Pancreas (tissue), 10 donors: ENCODE data around the gene SLC6A19. TPM values are rescaled to one million over a fixed set of nuclear protein-coding genes. Genes with fewer than 3 reads are reported as not detected.

ENCODE experiments used
- ATAC-seq, 4 donors: fragments of 200-7000 bp; cut with Tn5 transposase; one replicate each; pipeline versions ENCODE4 v1.8.0 to v1.9.1; 2020; ENCODE audit warnings: mild to moderate bottlenecking in 4 of 4, moderate library complexity in 4 of 4
- DNase-seq, 6 donors: peaks; one replicate each; pipeline ENCODE4 v3.0.0-alpha.2; 2020
- FAIRE-seq: peaks from 2 replicates; lab custom pipeline; 2012; peaks lifted over from hg19 to GRCh38; lab: Jason Lieb, UNC
- H3K27ac ChIP-seq, 4 donors: fragments of 200-600 bp; sonication (generic); 1 replicate in 3 of 4; 2 replicates in 1 of 4; pipeline versions ENCODE4 v1.5.0 to v1.8.0; 2020
- H3K27me3 ChIP-seq, 4 donors: fragments of 200-600 bp; one replicate each; pipeline ENCODE4 v1.8.0; 2021
- H3K36me3 ChIP-seq, 3 donors: fragments of 200-600 bp; sonication (generic) in 1 of 3; one replicate each; pipeline versions ENCODE4 v1.5.0 to v1.8.0; 2020 to 2021
- H3K4me1 ChIP-seq, 3 donors: fragments of 200-600 bp; one replicate each; pipeline ENCODE4 v1.8.0; 2021
- H3K4me3 ChIP-seq, 4 donors: fragments of 200-600 bp; sonication (generic) in 2 of 4; one replicate each; pipeline versions ENCODE4 v1.5.0 to v1.8.0; 2020 to 2021
- H3K9me3 ChIP-seq, 4 donors: fragments of 200-600 bp; one replicate each; pipeline ENCODE4 v1.8.0; 2021
- CTCF ChIP-seq, 4 donors: fragments of 200-600 bp; sonication (generic) in 3 of 4; IDR thresholded peaks; one replicate each; pipeline versions ENCODE4 v1.5.0 to v1.8.0; 2021; ENCODE audit warnings: antibody characterized with exemption in 4 of 4
- WGBS, 2 donors: extraction: QIAGEN DNeasy Blood & Tissue Kit; methylation state at CpG; one replicate each; pipeline ENCODE4 v1.1.7; 2013; 5-methylcytosine and 5-hydroxymethylcytosine counted together
- intact Hi-C, 3 donors: fragments of 100-400 bp; cut with DNase I; formaldehyde crosslinking; loops; one replicate each; pipeline versions ENCODE4 v1.11.1 to v1.14.2; 2022
- polyA plus RNA-seq, 2 donors: library from polyadenylated mRNA; stranded (reverse); fragments of 200-250 nt; gene quantifications; one replicate each; pipeline ENCODE4 v1.2.3, GENCODE V29; 2013
- total RNA-seq, 6 donors: library from RNA; stranded (reverse); fragmentation: NEBNext Ultra II Directional in 4 of 6; extraction: Animal tissue kit (Norgen Biotek cat#: 25700) in 4 of 6; gene quantifications; one replicate each; pipeline versions ENCODE4 v1.2.1 to v1.2.4, GENCODE V29; 2021 to 2023
- donor health status: healthy with polysubstance abuse.
- donor health status: DM: no; HTN: no; CAD: no; lungs with moderate emphysema.
- donor health status: DM: no; HTN: no; CAD: no.
- donor health status: control.
- donor health status: control.
- donor health status: Bipolar disorder and iron deficiency.
- donor health status: DM: yes; HTN: yes; CAD: no.
- donor health status: DM: no; HTN: no; CAD: no.
- donor health status: DM: no; HTN: no; CAD: no.
- donor health status: DM: yes; HTN: yes; CAD: no.

SLC6A19 gene
- total and polyA plus RNA-seq, 8 donors, result 0.08 to 3.9 (median 0.29) TPM

- FAIRE-seq (no peak), ATAC-seq (peak; percentile 64 to 73 (median 68)), DNase-seq (peak; percentile 75 to 89 (median 85))
- Histone ChIP-seq H3K9me3 (no peaks in the 10 kb centered on the region), H3K36me3 (no peaks in the 10 kb centered on the region), H3K4me1 (peaks cover 49 to 59% (median 56%) of the 10 kb centered on the region in 3 donors), H3K4me3 (no peak overlapping the region), H3K27ac (peak overlapping the region; percentile 82 to 87 (median 84)), H3K27me3 (no peaks in the 10 kb centered on the region)
- 33% methylated on average over 26 to 27 of the region's 27 CpGs for whole genome bisulfite sequencing, 2 donors
- intact Hi-C loops, result no loop called here
- TF ChIP-seq CTCF (IDR thresholded peaks at IDR 0.05), result no peak
Observed at GRCh38 chr5:1181451-1182359, 19.7 kb upstream of the SLC6A19 start.

- peak overlapping the region in 1 of 4 donors; percentile 17 for H3K4me3 ChIP-seq
Observed at GRCh38 chr5:1182360-1182632, 19.1 kb upstream of the SLC6A19 start.

GRCh38 chr5:1182633-1183423, 18.6 kb upstream of the SLC6A19 start:
- no peak for TF ChIP-seq CTCF (IDR thresholded peaks at IDR 0.05)
- Histone ChIP-seq H3K27me3 (no peaks in the 10 kb centered on the region), H3K4me1 (peaks cover 58 to 64% (median 63%) of the 10 kb centered on the region in 3 donors), H3K27ac (peak overlapping the region; percentile 82 to 87 (median 84)), H3K4me3 (peak overlapping the region in 1 of 4 donors; percentile 17), H3K36me3 (no peaks in the 10 kb centered on the region), H3K9me3 (no peaks in the 10 kb centered on the region)
- WGBS, 2 donors, result 11 to 15% methylated on average over 29 to 31 of the region's 31 CpGs
- no peak for FAIRE-seq
- peak; percentile 65 to 83 (median 74) for DNase-seq
- ATAC-seq, result peak; percentile 33 to 63 (median 56)
- intact Hi-C loops, result no loop called here

More at GRCh38 chr5:1182360-1182632, 19.1 kb upstream of the SLC6A19 start:
- no peak for FAIRE-seq
- peak in 1 of 4 donors; percentile 0 for ATAC-seq
- WGBS, 2 donors, result 63 to 69% methylated on average over 7 of the region's 7 CpGs
- intact Hi-C loops, result no loop called here
- no peaks in the 10 kb centered on the region for H3K36me3 ChIP-seq
- H3K9me3 ChIP-seq, result no peaks in the 10 kb centered on the region
- H3K4me1 ChIP-seq, result peaks cover 53 to 62% (median 60%) of the 10 kb centered on the region in 3 donors
- no peak for DNase-seq
- H3K27ac ChIP-seq, result peak overlapping the region; percentile 82 to 87 (median 84)
- TF ChIP-seq CTCF (IDR thresholded peaks at IDR 0.05), result no peak
- H3K27me3 ChIP-seq, result no peaks in the 10 kb centered on the region

GRCh38 chr5:1183424-1184162, 17.8 kb upstream of the SLC6A19 start:
- WGBS, 2 donors, result 55 to 60% methylated on average over 17 to 18 of the region's 18 CpGs
- Histone ChIP-seq H3K4me1 (peaks cover 63 to 68% (median 66%) of the 10 kb centered on the region in 3 donors), H3K36me3 (no peaks in the 10 kb centered on the region), H3K9me3 (no peaks in the 10 kb centered on the region), H3K27ac (peak overlapping the region; percentile 82 to 87 (median 84)), H3K4me3 (no peak overlapping the region), H3K27me3 (no peaks in the 10 kb centered on the region)
- DNase-seq, result peak in 4 of 6 donors; percentile 34 to 82 (median 50)
- FAIRE-seq, result no peak
- intact Hi-C loops, result no loop called here
- ATAC-seq, result peak in 3 of 4 donors; percentile 1 to 5 (median 3)
- TF ChIP-seq CTCF (IDR thresholded peaks at IDR 0.05), result no peak
